NCI-H748 treated with DMSO at 0.1 percent for 48 hours (cell line): ENCODE results near the gene ZNF420.
A peak's percentile ranks its signal among the peaks of the same experiment; 100 is the strongest.
"Not testable (repeated sequence)": the region's sequence is repeated elsewhere in the genome, so short reads cannot be mapped to it uniquely, and the experiment has no call there.

Experiments
- DNase-seq: peaks from one replicate; lab custom pipeline; 2025; lab: John Stamatoyannopoulos, UW

The ZNF420 gene

GRCh38 chr19:37077934-37078716 lies at the start of gene ZNF420:
Gene ZNF420 (plus strand): TSS chr19:37078433. CDS start chr19:37089119, 10,686 bp downstream.
- peak; percentile 89 for DNase-seq

- no peak for DNase-seq
These were observed 33.1 kb upstream of the ZNF420 start for GRCh38 chr19:37045140-37045539.

DNA sequence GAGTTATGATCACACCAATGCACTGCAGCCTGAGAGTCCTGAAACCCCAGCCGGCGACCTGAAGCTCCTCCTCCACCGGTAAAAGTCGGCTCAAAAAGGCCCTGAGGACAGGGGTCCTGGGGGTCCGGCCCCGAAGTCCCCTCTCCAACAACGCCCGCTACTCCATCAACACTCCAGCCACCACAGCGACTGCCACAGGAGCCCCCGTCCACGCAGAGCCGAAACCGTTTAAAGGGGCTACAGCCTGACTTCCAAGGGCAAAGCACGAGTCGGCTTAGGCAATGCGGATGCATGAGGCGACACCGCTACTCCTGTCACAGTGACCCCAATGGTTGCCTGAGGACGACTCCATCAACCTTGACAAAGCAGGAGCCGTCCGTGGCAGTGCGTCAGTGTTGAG lies 22.9 kb upstream of the ZNF420 start:
- no peak for DNase-seq

GRCh38 chr19:37056776-37057175 lies 21.5 kb upstream of the ZNF420 start:
- no peak for DNase-seq

DNA sequence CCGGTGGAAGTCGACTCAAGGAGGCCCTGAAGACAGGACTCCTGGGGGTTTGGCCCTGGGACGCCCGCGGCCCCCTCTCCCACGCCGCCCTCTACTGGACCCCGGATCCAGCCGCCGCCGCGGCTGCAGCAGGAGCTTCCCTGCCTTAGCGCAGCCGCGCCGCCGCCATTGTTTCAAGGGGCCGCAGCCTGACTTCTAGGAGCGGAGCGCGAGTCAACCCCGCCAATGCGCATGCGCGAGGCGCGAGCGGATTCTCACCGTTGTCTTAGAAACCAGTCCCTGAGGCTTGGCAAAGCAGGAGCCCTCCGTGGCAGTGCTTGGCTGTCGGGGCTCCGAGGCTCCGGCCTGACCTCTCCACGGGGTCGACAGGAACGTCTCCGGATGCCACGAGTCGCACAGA lies 19.1 kb upstream of the ZNF420 start:
- no peak for DNase-seq

- DNase-seq = not testable (repeated sequence)
These were observed 13.3 kb upstream of the ZNF420 start for GRCh38 chr19:37064886-37065285.

GRCh38 chr19:37074111-37074510 lies 4.1 kb upstream of the ZNF420 start:
- DNase-seq = no peak

DNA sequence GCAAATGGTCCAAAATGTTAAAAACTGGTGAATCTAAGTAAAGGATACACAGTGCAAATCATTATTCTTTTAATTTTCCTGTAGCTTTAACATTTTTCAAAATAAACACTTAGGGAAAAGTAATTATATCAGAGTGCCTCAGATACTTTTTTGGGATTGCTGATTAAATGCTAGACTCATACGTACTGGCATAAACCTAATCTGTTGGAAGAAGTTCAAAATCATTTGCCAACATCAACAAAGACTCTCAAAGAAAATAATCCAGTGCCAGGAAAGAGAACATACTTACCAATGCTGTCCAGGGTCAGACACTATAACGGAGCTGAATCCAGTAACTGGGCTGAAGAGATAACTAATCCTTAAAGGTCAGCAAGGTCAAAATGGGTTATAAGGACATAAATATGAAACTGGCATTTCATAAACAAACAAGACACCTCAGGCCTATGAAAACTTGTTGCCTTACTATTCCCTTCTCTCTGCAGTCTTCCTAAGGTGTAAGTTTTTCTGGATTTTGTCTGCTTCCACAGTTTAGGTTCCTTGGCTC lies 3.3 kb upstream of the ZNF420 start:
- no peak for DNase-seq

GRCh38 chr19:37076524-37076923 lies 1.7 kb upstream of the ZNF420 start:
- not testable (repeated sequence) for DNase-seq

- no peak for DNase-seq
These were observed 716 bp upstream of the ZNF420 start for GRCh38 chr19:37077501-37077933.

GRCh38 chr19:37078717-37079032 lies 442 bp downstream of the ZNF420 start:
- no peak for DNase-seq

- no peak for DNase-seq
These were observed 1.0 kb downstream of the ZNF420 start for GRCh38 chr19:37079238-37079637.

DNA sequence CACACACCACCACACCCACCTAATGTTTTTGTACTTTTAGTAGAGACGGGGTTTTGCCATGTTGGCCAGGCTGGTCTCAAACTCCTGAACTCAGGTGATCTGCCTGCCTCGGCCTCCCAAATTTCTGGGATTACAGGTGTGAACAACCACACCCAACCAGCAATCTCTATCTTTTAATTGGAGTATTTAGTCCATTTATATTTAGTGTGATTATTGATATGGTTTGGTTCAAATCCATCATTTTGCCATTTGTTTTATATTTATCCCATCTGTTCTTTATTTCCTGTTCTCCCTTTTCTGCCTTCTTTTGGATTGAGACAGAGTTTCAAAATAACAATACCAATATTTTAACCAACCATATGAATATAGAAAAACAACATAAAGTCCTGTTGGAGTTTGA lies 4.1 kb downstream of the ZNF420 start:
- DNase-seq = no peak

GRCh38 chr19:37087110-37087509 lies 8.9 kb downstream of the ZNF420 start:
- no peak for DNase-seq

GRCh38 chr19:37095859-37096258 lies 17.6 kb downstream of the ZNF420 start:
- no peak for DNase-seq

DNA sequence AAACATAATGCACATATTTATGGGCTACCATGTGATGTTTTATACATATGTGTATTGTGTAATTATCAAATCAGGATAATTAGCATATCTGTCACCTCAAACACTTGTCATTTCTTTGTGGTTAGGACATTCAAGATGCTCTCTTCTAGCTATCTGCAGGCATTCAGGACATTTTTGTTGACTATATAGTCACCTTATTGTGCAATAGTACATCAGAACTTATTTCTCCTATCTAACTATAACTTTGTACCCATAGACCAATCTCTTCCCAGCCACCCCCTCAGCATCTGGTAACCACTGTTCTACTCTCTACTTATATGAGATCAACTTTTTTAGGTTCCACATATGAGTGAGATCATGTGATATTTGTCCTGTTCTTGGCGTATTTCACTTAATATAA lies 20.3 kb downstream of the ZNF420 start:
- DNase-seq = no peak

GRCh38 chr19:37104135-37104534 lies 25.9 kb downstream of the ZNF420 start:
- DNase-seq = not testable (repeated sequence)

DNA sequence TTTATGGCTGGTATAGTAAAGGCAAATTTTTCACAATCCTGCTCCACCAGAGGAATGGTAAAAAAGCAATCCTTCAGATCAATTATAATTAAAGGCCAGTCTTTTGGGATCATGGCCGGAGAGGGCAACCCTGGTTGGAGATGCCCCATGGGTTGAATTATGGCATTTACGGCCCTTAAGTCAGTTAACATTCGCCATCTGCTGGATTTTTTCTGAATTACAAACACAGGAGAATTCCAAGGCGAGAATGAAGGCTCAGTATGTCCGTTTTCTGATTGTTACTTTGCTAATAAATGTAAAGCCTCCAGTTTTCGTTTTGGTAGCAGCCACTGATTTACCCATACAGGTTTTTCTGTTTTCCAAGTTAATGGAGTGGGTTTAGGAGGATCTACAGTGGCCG lies 33.5 kb downstream of the ZNF420 start:
- DNase-seq = peak; percentile 22

DNA sequence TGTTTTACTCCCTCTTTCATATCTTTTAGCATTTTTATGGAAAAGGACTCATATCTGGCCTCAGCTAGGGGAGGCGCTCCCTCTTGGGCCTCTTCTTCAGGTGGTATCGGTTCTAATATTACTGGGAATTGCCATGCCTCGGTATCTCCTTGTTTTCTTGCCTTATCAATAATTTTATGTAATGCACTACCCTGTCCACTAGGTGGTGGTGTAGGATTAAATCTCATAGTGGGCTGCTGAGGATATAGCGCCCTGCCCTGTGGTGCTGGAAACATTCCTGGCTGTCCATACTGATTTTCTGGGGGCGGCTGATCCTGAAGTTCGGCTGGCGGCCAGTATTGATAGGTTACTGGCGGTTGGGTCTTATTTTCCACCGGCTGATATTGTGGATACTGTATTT lies 35.8 kb downstream of the ZNF420 start:
- no peak for DNase-seq

- DNase-seq = not testable (repeated sequence)
These were observed 43.9 kb downstream of the ZNF420 start for GRCh38 chr19:37122093-37122492.

GRCh38 chr19:37127999-37128820 lies 50.0 kb downstream of the ZNF420 start:
- no peak for DNase-seq

- no peak for DNase-seq
These were observed 50.6 kb downstream of the ZNF420 start for GRCh38 chr19:37128821-37129177.

GRCh38 chr19:37136111-37136510 lies 57.9 kb downstream of the ZNF420 start:
- no peak for DNase-seq
